Keratinocyte (primary cell): ENCODE results near the gene TTC23L. TPM values are rescaled to one million over a fixed set of nuclear protein-coding genes. Genes with fewer than 3 reads are reported as not detected.

Source experiments
- DNase-seq: peaks from one replicate; pipeline ENCODE4 v3.0.0-alpha.2; 2011; ENCODE audit warnings: low read depth, missing footprints, low spot score
- FAIRE-seq: peaks from 2 replicates; lab custom pipeline; 2011; peaks lifted over from hg19 to GRCh38; lab: Jason Lieb, UNC
- H2AFZ ChIP-seq: 2 replicates; pipeline ENCODE4 v1.6.0; 2012; ENCODE audit warnings: low read length, control low read depth, inconsistent platforms; ENCODE audit not compliant: control insufficient read depth
- H3K27ac ChIP-seq: 2 replicates; pipeline ENCODE4 v1.5.1; 2011; ENCODE audit warnings: low read length; ENCODE audit not compliant: control insufficient read depth, insufficient read depth
- H3K27me3 ChIP-seq: 3 replicates; pipeline ENCODE4 v1.6.0; 2011; ENCODE audit warnings: low read length; ENCODE audit not compliant: control insufficient read depth, insufficient read depth; ENCODE audit errors: extremely low read depth
- H3K36me3 ChIP-seq, 2 experiments: 2 replicates in 1 of 2; 3 replicates in 1 of 2; pipeline ENCODE4 v1.5.1; 2011; ENCODE audit warnings: low read length in 2 of 2, mild to moderate bottlenecking in 1 of 2; ENCODE audit not compliant: control insufficient read depth in 2 of 2, insufficient read depth in 2 of 2; ENCODE audit errors: extremely low read depth in 1 of 2
- H3K4me1 ChIP-seq: 3 replicates; pipeline ENCODE4 v1.5.1; 2011; ENCODE audit warnings: low read length; ENCODE audit not compliant: control insufficient read depth, insufficient read depth; ENCODE audit errors: extremely low read depth
- H3K4me2 ChIP-seq: 3 replicates; pipeline ENCODE4 v1.6.0; 2011; ENCODE audit warnings: low read depth, low read length; ENCODE audit not compliant: control insufficient read depth, insufficient read depth; ENCODE audit errors: extremely low read depth
- H3K4me3 ChIP-seq, 3 experiments: fragments of 200-600 bp in 1 of 3; sonication (generic) in 1 of 3; 2 replicates in 2 of 3; 3 replicates in 1 of 3; pipeline ENCODE4 v1.5.1; 2011 to 2016; ENCODE audit warnings: low read length in 3 of 3, mild to moderate bottlenecking in 3 of 3, control low read depth in 2 of 3, inconsistent platforms in 1 of 3, low read depth in 1 of 3, mixed read lengths in 1 of 3, mixed run types in 1 of 3, moderate library complexity in 1 of 3; ENCODE audit not compliant: control insufficient read depth in 2 of 3, insufficient read depth in 2 of 3; ENCODE audit errors: extremely low read depth in 1 of 3
- H3K79me2 ChIP-seq: 2 replicates; pipeline ENCODE4 v1.6.0; 2012; ENCODE audit warnings: low read length; ENCODE audit not compliant: control insufficient read depth, insufficient read depth
- H3K9ac ChIP-seq: 3 replicates; pipeline ENCODE4 v1.6.0; 2011; ENCODE audit warnings: low read length; ENCODE audit not compliant: control insufficient read depth, insufficient read depth; ENCODE audit errors: extremely low read depth
- H3K9me1 ChIP-seq: 3 replicates; pipeline ENCODE4 v1.6.0; 2011; ENCODE audit warnings: low read length; ENCODE audit not compliant: control insufficient read depth, insufficient read depth; ENCODE audit errors: extremely low read depth
- H3K9me3 ChIP-seq: 2 replicates; pipeline ENCODE4 v1.5.1; 2012; ENCODE audit warnings: low read depth, low read length; ENCODE audit not compliant: control insufficient read depth
- H4K20me1 ChIP-seq: 3 replicates; pipeline ENCODE4 v1.6.0; 2011; ENCODE audit warnings: low read length; ENCODE audit not compliant: control insufficient read depth, insufficient read depth; ENCODE audit errors: extremely low read depth
- EZH2 ChIP-seq: IDR thresholded peaks from one replicate; pipeline ENCODE4 v1.6.1; 2012; ENCODE audit warnings: inconsistent platforms, mild to moderate bottlenecking, low read length, moderate library complexity
- dilution Hi-C: fragments of 300-500 bp; cut with MboI; formaldehyde crosslinking; loops from one replicate; pipeline ENCODE4 v1.7.0; 2020; ENCODE audit warnings: low sequenced_read_pairs; ENCODE audit not compliant: extremely low pct_ligation_motif_present
- polyA plus RNA-seq, 5 experiments: library from polyadenylated mRNA; depleted of rRNA in 3 of 5; stranded (reverse) in 3 of 5; stranded (forward) in 1 of 5; unstranded in 1 of 5; fragments of >200 nt; gene quantifications; 1 replicate in 1 of 5; 2 replicates in 3 of 5; 3 replicates in 1 of 5; pipeline versions ENCODE4 v1.2.1 to v1.2.3, GENCODE V29; 2011 to 2012; ENCODE audit warnings: missing spikeins in 2 of 5, low read depth in 1 of 5, low replicate concordance in 1 of 5
- TF ChIP-seq, protein P1 (sequence below), 3 experiments: IDR thresholded peaks in 1 of 3; conservative IDR thresholded peaks in 1 of 3; optimal IDR thresholded peaks in 1 of 3; 2 replicates in 2 of 3; 3 replicates in 1 of 3; pipeline versions ENCODE3 to v1.5.1; 2011; ENCODE audit warnings: low read length in 3 of 3, mild to moderate bottlenecking in 3 of 3, moderate library complexity in 2 of 3, control low read depth in 1 of 3, inconsistent platforms in 1 of 3; ENCODE audit not compliant: insufficient read depth in 2 of 3; ENCODE audit errors: extremely low read depth in 1 of 3

TTC23L gene
- polyA plus RNA-seq, 1 donor (not counting 4 experiments of a cell fraction or from before 2014, with no cell fraction given) = 0.12 TPM

DNA sequence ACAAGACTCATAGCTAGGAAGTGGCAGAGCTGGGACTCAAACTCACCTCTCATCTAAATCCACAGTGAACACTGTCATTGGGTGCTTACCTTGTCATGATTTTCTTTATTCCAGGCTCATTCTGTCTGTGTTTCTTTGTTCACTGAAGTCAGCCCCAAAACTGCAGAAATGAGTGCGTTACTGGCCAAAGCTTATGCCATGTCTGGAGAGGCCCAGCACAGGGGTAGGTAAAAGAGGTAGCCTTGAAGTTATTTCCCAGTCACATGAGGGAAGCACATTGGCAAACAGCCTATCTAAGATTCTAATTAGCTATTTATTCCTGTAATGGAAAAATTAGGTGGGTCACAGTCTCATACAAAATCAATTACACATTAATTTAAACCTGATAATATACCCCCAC, 29.8 kb downstream of the TTC23L start:
- H3K9me3 ChIP-seq = no peaks in the 10 kb centered on the region
- no peaks in the 10 kb centered on the region for H3K4me1 ChIP-seq
- H3K4me2 ChIP-seq = no peak overlapping the region
- H4K20me1 ChIP-seq = no peaks in the 10 kb centered on the region
- no peak for FAIRE-seq
- H3K36me3 ChIP-seq = no peaks in the 10 kb centered on the region
- TF ChIP-seq EZH2 = no peak
- TF ChIP-seq, protein P1, sequence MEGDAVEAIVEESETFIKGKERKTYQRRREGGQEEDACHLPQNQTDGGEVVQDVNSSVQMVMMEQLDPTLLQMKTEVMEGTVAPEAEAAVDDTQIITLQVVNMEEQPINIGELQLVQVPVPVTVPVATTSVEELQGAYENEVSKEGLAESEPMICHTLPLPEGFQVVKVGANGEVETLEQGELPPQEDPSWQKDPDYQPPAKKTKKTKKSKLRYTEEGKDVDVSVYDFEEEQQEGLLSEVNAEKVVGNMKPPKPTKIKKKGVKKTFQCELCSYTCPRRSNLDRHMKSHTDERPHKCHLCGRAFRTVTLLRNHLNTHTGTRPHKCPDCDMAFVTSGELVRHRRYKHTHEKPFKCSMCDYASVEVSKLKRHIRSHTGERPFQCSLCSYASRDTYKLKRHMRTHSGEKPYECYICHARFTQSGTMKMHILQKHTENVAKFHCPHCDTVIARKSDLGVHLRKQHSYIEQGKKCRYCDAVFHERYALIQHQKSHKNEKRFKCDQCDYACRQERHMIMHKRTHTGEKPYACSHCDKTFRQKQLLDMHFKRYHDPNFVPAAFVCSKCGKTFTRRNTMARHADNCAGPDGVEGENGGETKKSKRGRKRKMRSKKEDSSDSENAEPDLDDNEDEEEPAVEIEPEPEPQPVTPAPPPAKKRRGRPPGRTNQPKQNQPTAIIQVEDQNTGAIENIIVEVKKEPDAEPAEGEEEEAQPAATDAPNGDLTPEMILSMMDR (optimal IDR thresholded peaks at IDR 0.05 in 1 of 3, IDR thresholded peaks at IDR 0.05 in 1 of 3, conservative IDR thresholded peaks at IDR 0.05 in 1 of 3; ENCODE audit: extremely low read depth in 1 of 3, insufficient read depth in 2 of 3, low read length in 3 of 3) = no peak
- no peaks in the 10 kb centered on the region for H3K79me2 ChIP-seq
- H3K9me1 ChIP-seq = no peaks in the 10 kb centered on the region
- no peak overlapping the region for H3K4me3 ChIP-seq
- no peak overlapping the region for H3K27ac ChIP-seq
- no peak for DNase-seq
- no peak overlapping the region for H2AFZ ChIP-seq
- H3K9ac ChIP-seq = no peak overlapping the region
- no peaks in the 10 kb centered on the region for H3K27me3 ChIP-seq
- dilution Hi-C loops = no loop called here

DNA sequence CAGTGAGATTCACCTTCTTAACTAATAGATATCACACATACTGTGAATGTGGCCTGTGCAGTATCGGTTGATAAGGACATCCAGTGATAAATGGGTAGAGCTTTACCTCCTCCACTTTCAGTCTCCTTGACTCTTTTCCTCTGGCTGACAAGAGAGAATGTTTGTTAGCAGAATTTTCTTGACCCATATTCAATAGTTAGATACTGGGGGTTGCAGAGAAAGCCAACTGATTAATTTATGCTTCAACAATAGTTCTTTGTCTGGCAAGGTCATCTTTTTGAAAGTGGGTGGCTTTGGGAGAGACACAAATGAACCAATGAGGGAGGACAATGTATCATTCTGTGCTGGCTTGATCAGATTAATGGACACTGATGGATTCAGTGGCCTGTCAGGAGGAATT, 30.3 kb downstream of the TTC23L start:
- no peaks in the 10 kb centered on the region for H3K9me1 ChIP-seq
- H3K4me1 ChIP-seq = no peaks in the 10 kb centered on the region
- H3K9ac ChIP-seq = no peak overlapping the region
- no peaks in the 10 kb centered on the region for H3K36me3 ChIP-seq
- DNase-seq (no peak), FAIRE-seq (no peak)
- no peaks in the 10 kb centered on the region for H3K9me3 ChIP-seq
- TF ChIP-seq EZH2 = no peak
- TF ChIP-seq, protein P1 (optimal IDR thresholded peaks at IDR 0.05 in 1 of 3, IDR thresholded peaks at IDR 0.05 in 1 of 3, conservative IDR thresholded peaks at IDR 0.05 in 1 of 3; ENCODE audit: extremely low read depth in 1 of 3, insufficient read depth in 2 of 3, low read length in 3 of 3) = no peak
- H4K20me1 ChIP-seq = no peaks in the 10 kb centered on the region
- no peaks in the 10 kb centered on the region for H3K79me2 ChIP-seq
- no peak overlapping the region for H3K27ac ChIP-seq
- H3K27me3 ChIP-seq = no peaks in the 10 kb centered on the region
- H3K4me2 ChIP-seq = no peak overlapping the region
- H2AFZ ChIP-seq = no peak overlapping the region
- H3K4me3 ChIP-seq = no peak overlapping the region
- dilution Hi-C loops = no loop called here
